ENCODE measurements around the gene CHST11.

CHST11 gene

DNA sequence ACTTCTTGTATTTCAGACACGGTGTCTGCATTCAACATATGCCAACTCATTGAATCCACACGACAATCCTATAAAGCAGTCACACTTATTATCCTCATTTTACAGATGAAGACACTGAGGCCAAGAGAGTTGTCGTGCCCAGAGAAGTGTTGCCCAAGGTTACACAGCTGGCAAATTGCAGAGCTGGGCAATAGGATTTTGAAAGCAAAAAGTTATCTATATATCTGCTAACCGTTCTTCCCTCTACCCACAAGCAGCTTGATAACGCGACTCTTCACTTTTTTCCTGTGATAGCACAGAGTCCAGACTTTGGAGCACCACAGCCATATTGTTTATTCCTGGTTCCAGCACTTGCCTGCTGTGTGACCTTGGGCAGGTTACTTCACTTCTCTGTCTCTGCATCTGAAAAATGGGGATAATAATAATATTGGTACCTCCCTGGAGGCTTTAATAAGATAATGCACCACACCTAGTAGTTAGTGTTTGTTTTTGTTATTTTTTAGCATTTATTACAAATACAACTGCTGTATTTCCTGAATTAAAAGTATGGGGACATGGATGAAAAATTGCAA, 82.2 kb downstream of the CHST11 start:
- CTCF ChIA-PET = no interaction called here
- no peaks in the 10 kb centered on the region for H3K27me3 ChIP-seq (replicated peaks in 2 of 5; ENCODE audit: control insufficient read depth in 4 of 5, insufficient read depth in 5 of 5, low read length in 4 of 5)
- H3K4me3 ChIP-seq (ENCODE audit: control insufficient read depth in 1 of 7, extremely low read depth in 1 of 7, insufficient read depth in 4 of 7, low read depth in 2 of 7, low read length in 6 of 7) = no peak overlapping the region
- H3K27ac ChIP-seq (ENCODE audit: insufficient read depth in 1 of 2, low read depth in 1 of 2, low read length in 2 of 2, poor library complexity in 1 of 2, severe bottlenecking in 2 of 2) = no peak overlapping the region
- peaks cover 0 to 2% (median 0%) of the 10 kb centered on the region in 5 experiments for H3K9me3 ChIP-seq (ENCODE audit: control extremely low read depth in 1 of 5, control insufficient read depth in 4 of 5, insufficient read depth in 2 of 5, low read depth in 1 of 5, low read length in 4 of 5)
- peak in 1 of 3 donors; percentile 34 for DNase-seq
- POLR2A ChIA-PET = no interaction called here
- H3K36me3 ChIP-seq (ENCODE audit: control insufficient read depth in 4 of 4, insufficient read depth in 4 of 4, low read length in 3 of 4) = peaks cover 0 to 63% (median 8%) of the 10 kb centered on the region in 4 experiments
- H3K4me1 ChIP-seq (ENCODE audit: control extremely low read depth in 1 of 4, control insufficient read depth in 4 of 4, insufficient read depth in 4 of 4, low read length in 3 of 4) = peaks cover 6 to 31% (median 14%) of the 10 kb centered on the region in 4 experiments
- whole genome bisulfite sequencing (ENCODE audit: insufficient coverage) = 81% methylated on average over 6 of the region's 6 CpGs

DNA sequence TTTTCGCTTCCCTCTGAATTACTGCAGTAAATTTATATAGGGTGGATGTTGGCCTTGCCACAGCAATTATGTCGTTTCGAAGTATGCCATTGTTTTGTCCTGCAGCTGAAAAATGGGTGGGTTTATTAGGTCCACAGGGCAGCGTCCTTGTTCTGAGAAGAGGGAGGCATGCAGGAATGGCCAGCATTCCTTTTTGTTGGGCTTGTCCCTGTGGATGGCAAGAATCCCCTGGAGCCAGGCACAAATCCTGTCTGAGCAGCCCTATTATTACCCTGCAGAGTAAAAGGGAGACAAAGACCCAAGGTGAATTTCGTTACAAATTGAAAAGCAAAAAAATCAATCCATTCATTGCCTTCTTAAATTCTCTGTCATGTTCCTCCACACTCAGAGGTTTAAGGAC, 88.1 kb downstream of the CHST11 start:
- peak overlapping the region in 1 of 2 experiments; percentile 35 for H3K27ac ChIP-seq (ENCODE audit: insufficient read depth in 1 of 2, low read depth in 1 of 2, low read length in 2 of 2, poor library complexity in 1 of 2, severe bottlenecking in 2 of 2)
- CTCF ChIA-PET = interaction anchor here (1.0 to 1.3 kb wide), 2 partner anchors 9 to 26 kb away, joined by 3 to 4 read pairs; no protein-coding TSS in a partner anchor

DNA sequence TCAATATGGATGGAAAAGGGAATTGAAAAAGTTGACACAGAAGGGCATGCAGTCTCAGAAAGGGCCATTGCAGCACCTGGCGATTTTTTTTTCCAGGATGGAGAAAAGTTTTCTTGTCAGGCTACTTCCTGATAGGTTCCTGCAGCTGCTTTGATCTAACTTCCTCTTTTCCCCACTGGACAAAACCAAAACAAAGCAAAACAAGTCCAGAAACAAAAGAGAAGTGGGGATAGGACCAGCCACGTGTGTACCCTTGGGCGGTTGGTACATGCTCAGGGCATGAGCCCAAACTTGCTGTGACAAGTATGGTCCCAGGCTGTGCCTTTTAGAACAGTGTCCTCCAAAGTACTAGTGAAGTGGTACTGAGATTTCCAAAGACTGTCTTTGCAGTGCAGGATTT, 89.8 kb downstream of the CHST11 start:
- Histone ChIP-seq H3K9me3 (ENCODE audit: control extremely low read depth in 1 of 5, control insufficient read depth in 4 of 5, insufficient read depth in 2 of 5, low read depth in 1 of 5, low read length in 4 of 5) (peaks cover 0 to 2% (median 0%) of the 10 kb centered on the region in 5 experiments), H3K4me1 (ENCODE audit: control extremely low read depth in 1 of 4, control insufficient read depth in 4 of 4, insufficient read depth in 4 of 4, low read length in 3 of 4) (peaks cover 7 to 42% (median 38%) of the 10 kb centered on the region in 4 experiments), H3K36me3 (ENCODE audit: control insufficient read depth in 4 of 4, insufficient read depth in 4 of 4, low read length in 3 of 4) (peaks cover 0 to 46% (median 3%) of the 10 kb centered on the region in 4 experiments), H3K27me3 (replicated peaks in 2 of 5; ENCODE audit: control insufficient read depth in 4 of 5, insufficient read depth in 5 of 5, low read length in 4 of 5) (no peaks in the 10 kb centered on the region), H3K27ac (ENCODE audit: insufficient read depth in 1 of 2, low read depth in 1 of 2, low read length in 2 of 2, poor library complexity in 1 of 2, severe bottlenecking in 2 of 2) (peak overlapping the region in 1 of 2 experiments; percentile 4), H3K4me3 (ENCODE audit: control insufficient read depth in 1 of 7, extremely low read depth in 1 of 7, insufficient read depth in 4 of 7, low read depth in 2 of 7, low read length in 6 of 7) (peak overlapping the region in 2 of 7 experiments; percentile 8 to 16)
- WGBS (ENCODE audit: insufficient coverage) = 8% methylated on average over 3 of the region's 3 CpGs
- DNase-seq = peak; percentile 52 to 83 (median 79)
- ChIA-PET CTCF (interaction anchor here (0.6 to 1.5 kb wide), 4 partner anchors 10 to 173 kb away, joined by 3 to 5 read pairs (median 4); no protein-coding TSS in a partner anchor), POLR2A (interaction anchor here (0.6 to 1.0 kb wide), 4 partner anchors 33 to 255 kb away, joined by 3 to 4 read pairs (median 4); no protein-coding TSS in a partner anchor)

More for the DNA sequence above, 88.1 kb downstream of the CHST11 start:
- Histone ChIP-seq H3K27me3 (replicated peaks in 2 of 5; ENCODE audit: control insufficient read depth in 4 of 5, insufficient read depth in 5 of 5, low read length in 4 of 5) (no peaks in the 10 kb centered on the region), H3K4me3 (ENCODE audit: control insufficient read depth in 1 of 7, extremely low read depth in 1 of 7, insufficient read depth in 4 of 7, low read depth in 2 of 7, low read length in 6 of 7) (no peak overlapping the region), H3K36me3 (ENCODE audit: control insufficient read depth in 4 of 4, insufficient read depth in 4 of 4, low read length in 3 of 4) (peaks cover 0 to 39% (median under 1%) of the 10 kb centered on the region in 4 experiments), H3K9me3 (ENCODE audit: control extremely low read depth in 1 of 5, control insufficient read depth in 4 of 5, insufficient read depth in 2 of 5, low read depth in 1 of 5, low read length in 4 of 5) (peaks cover 0 to 2% (median 0%) of the 10 kb centered on the region in 5 experiments), H3K4me1 (ENCODE audit: control extremely low read depth in 1 of 4, control insufficient read depth in 4 of 4, insufficient read depth in 4 of 4, low read length in 3 of 4) (peaks cover 7 to 43% (median 35%) of the 10 kb centered on the region in 4 experiments)
- POLR2A ChIA-PET = no interaction called here
- 87% methylated on average over 3 of the region's 5 CpGs for WGBS (ENCODE audit: insufficient coverage)
- DNase-seq = no peak

DNA sequence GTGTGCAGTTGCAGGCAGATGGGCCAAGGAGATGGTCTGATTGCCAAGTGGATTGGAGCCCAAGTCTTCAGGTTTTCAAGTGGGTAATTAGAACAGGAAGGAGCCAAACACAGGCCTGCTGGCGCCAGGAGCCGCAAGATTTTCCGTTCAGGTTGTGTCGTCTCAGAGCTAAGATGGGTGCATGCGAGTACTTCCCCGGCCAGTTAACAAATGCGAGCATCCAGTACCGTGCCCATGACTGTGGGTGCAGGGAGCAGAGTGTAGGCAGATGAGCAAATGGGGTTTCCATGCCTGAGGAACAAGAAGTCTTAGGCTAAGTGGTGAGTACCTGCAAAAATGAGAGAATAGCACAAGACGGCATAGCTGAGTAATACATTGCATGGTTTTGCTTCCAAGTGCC, 90.5 kb downstream of the CHST11 start:
- peak in 2 of 3 donors; percentile 63 to 79 for DNase-seq
- no peaks in the 10 kb centered on the region for H3K27me3 ChIP-seq (replicated peaks in 2 of 5; ENCODE audit: control insufficient read depth in 4 of 5, insufficient read depth in 5 of 5, low read length in 4 of 5)
- POLR2A ChIA-PET = interaction anchor here (0.6 to 1.0 kb wide), 2 partner anchors 70 to 255 kb away, joined by 4 read pairs; no protein-coding TSS in a partner anchor
- CTCF ChIA-PET = interaction anchor here (0.9 to 1.5 kb wide), 5 partner anchors 9 to 165 kb away, joined by 3 to 5 read pairs (median 4); no protein-coding TSS in a partner anchor
- H3K9me3 ChIP-seq (ENCODE audit: control extremely low read depth in 1 of 5, control insufficient read depth in 4 of 5, insufficient read depth in 2 of 5, low read depth in 1 of 5, low read length in 4 of 5) = peaks cover 0 to 2% (median 0%) of the 10 kb centered on the region in 5 experiments
- peak overlapping the region in 1 of 7 experiments; percentile 11 for H3K4me3 ChIP-seq (ENCODE audit: control insufficient read depth in 1 of 7, extremely low read depth in 1 of 7, insufficient read depth in 4 of 7, low read depth in 2 of 7, low read length in 6 of 7)
- 22% methylated on average over 9 of the region's 9 CpGs for WGBS (ENCODE audit: insufficient coverage)
- peak overlapping the region in 1 of 2 experiments; percentile 4 for H3K27ac ChIP-seq (ENCODE audit: insufficient read depth in 1 of 2, low read depth in 1 of 2, low read length in 2 of 2, poor library complexity in 1 of 2, severe bottlenecking in 2 of 2)
- peaks cover 0 to 46% (median 4%) of the 10 kb centered on the region in 4 experiments for H3K36me3 ChIP-seq (ENCODE audit: control insufficient read depth in 4 of 4, insufficient read depth in 4 of 4, low read length in 3 of 4)
- peaks cover 7 to 43% (median 38%) of the 10 kb centered on the region in 4 experiments for H3K4me1 ChIP-seq (ENCODE audit: control extremely low read depth in 1 of 4, control insufficient read depth in 4 of 4, insufficient read depth in 4 of 4, low read length in 3 of 4)

DNA sequence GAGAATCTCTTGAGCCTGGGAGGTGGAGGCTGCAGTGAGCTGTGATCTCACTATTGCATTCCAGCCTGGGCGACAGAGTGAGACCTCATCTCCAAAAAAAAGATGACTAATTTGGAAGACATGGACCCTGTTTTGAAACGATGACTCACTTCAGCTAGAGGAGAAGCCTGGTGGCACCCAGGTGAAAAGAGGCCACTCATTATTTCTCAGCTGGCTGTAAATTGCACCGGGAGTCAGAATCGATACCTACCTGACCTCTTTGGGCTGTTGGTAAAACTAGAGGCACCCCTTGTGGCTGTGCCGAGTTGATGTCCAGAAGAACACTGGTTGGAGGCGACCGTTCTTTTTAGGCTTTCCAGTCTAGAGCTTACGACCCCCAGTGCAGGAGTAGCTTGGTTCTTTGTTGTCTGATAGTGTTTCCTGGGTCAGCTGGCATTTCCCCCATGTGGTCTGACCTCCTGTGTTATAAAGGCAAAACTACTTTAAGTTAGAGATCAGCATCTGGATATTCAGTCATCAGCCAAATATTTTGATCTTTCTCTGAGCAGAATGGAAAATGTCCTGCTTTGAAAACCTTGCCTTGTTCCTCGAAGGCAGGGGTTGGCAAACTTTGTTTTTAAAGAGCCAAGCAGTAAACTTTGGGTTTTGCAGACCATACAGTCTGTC, 93.2 kb downstream of the CHST11 start:
- ChIA-PET CTCF (interaction anchor here (0.9 to 1.8 kb wide), 3 partner anchors 12 to 91 kb away, joined by 3 to 6 read pairs (median 5); no protein-coding TSS in a partner anchor), POLR2A (interaction anchor here (0.6 kb wide), 1 partner anchor 199 kb away, joined by 4 read pairs; no protein-coding TSS in a partner anchor)
- 91% methylated on average over 9 of the region's 9 CpGs for WGBS (ENCODE audit: insufficient coverage)
- Histone ChIP-seq H3K9me3 (ENCODE audit: control extremely low read depth in 1 of 5, control insufficient read depth in 4 of 5, insufficient read depth in 2 of 5, low read depth in 1 of 5, low read length in 4 of 5) (peaks cover 0 to 10% (median 4%) of the 10 kb centered on the region in 5 experiments), H3K27me3 (replicated peaks in 2 of 5; ENCODE audit: control insufficient read depth in 4 of 5, insufficient read depth in 5 of 5, low read length in 4 of 5) (no peaks in the 10 kb centered on the region), H3K27ac (ENCODE audit: insufficient read depth in 1 of 2, low read depth in 1 of 2, low read length in 2 of 2, poor library complexity in 1 of 2, severe bottlenecking in 2 of 2) (no peak overlapping the region), H3K4me3 (ENCODE audit: control insufficient read depth in 1 of 7, extremely low read depth in 1 of 7, insufficient read depth in 4 of 7, low read depth in 2 of 7, low read length in 6 of 7) (no peak overlapping the region), H3K4me1 (ENCODE audit: control extremely low read depth in 1 of 4, control insufficient read depth in 4 of 4, insufficient read depth in 4 of 4, low read length in 3 of 4) (peaks cover 7 to 41% (median 36%) of the 10 kb centered on the region in 4 experiments), H3K36me3 (ENCODE audit: control insufficient read depth in 4 of 4, insufficient read depth in 4 of 4, low read length in 3 of 4) (peaks cover 0 to 57% (median 10%) of the 10 kb centered on the region in 4 experiments)
- peak in 1 of 3 donors; percentile 55 for DNase-seq

DNA sequence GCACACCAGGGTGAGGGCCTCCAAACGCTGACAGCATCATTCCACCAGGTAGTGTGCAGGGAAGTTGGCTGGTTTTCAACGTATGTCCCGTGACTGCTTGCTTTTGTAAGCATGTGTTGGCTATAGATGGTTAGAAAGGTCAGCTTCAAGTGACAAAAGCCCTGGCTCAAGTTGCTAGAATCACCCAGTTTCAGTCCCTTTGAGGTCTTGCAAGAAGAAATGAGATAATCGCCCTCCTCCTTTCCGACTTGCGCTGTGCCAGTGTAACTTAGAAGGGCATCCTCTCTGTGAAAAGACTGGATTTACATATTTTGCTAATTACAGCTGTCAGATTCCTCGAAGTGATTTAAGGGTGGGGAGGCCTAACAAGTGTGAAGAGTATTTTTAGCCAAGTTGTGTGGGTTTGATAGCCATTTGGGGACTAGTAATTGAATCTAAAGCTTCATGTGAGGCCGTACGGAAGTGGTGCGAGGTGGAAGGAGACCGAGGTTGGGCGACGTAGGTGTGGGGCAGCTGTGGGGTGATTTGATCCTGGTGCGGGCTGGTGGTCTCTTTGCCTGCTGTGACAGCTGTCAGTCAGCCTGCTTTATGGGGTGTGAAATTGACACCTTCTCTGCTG, 94.7 kb downstream of the CHST11 start:
- H3K4me1 ChIP-seq (ENCODE audit: control extremely low read depth in 1 of 4, control insufficient read depth in 4 of 4, insufficient read depth in 4 of 4, low read length in 3 of 4) = peaks cover 5 to 31% (median 27%) of the 10 kb centered on the region in 4 experiments
- 85% methylated on average over 12 of the region's 14 CpGs for WGBS (ENCODE audit: insufficient coverage)
- no peak for DNase-seq
- H3K9me3 ChIP-seq (ENCODE audit: control extremely low read depth in 1 of 5, control insufficient read depth in 4 of 5, insufficient read depth in 2 of 5, low read depth in 1 of 5, low read length in 4 of 5) = peaks cover 0 to 10% (median 4%) of the 10 kb centered on the region in 5 experiments
- POLR2A ChIA-PET = interaction anchor here (1.0 kb wide), 1 partner anchor 61 kb away, joined by 3 read pairs; no protein-coding TSS in a partner anchor
- no peak overlapping the region for H3K4me3 ChIP-seq (ENCODE audit: control insufficient read depth in 1 of 7, extremely low read depth in 1 of 7, insufficient read depth in 4 of 7, low read depth in 2 of 7, low read length in 6 of 7)
- peaks cover 0 to 59% (median 10%) of the 10 kb centered on the region in 4 experiments for H3K36me3 ChIP-seq (ENCODE audit: control insufficient read depth in 4 of 4, insufficient read depth in 4 of 4, low read length in 3 of 4)
- CTCF ChIA-PET = interaction anchor here (0.9 to 1.4 kb wide), 2 partner anchors 17 to 170 kb away, joined by 3 to 4 read pairs; no protein-coding TSS in a partner anchor
- no peak overlapping the region for H3K27ac ChIP-seq (ENCODE audit: insufficient read depth in 1 of 2, low read depth in 1 of 2, low read length in 2 of 2, poor library complexity in 1 of 2, severe bottlenecking in 2 of 2)
- no peaks in the 10 kb centered on the region for H3K27me3 ChIP-seq (replicated peaks in 2 of 5; ENCODE audit: control insufficient read depth in 4 of 5, insufficient read depth in 5 of 5, low read length in 4 of 5)

All from common myeloid progenitor, CD34-positive (primary cell).